Right forelimb (tissue), 1 donor: ENCODE data around the gene NCOA1.
"Not testable (repeated sequence)": the region's sequence is repeated elsewhere in the genome, so short reads cannot be mapped to it uniquely, and the experiment has no call there.

Experiments
- DNase-seq: peaks from one replicate; pipeline ENCODE4 v3.0.0-alpha.2; 2018

NCOA1 gene

DNA sequence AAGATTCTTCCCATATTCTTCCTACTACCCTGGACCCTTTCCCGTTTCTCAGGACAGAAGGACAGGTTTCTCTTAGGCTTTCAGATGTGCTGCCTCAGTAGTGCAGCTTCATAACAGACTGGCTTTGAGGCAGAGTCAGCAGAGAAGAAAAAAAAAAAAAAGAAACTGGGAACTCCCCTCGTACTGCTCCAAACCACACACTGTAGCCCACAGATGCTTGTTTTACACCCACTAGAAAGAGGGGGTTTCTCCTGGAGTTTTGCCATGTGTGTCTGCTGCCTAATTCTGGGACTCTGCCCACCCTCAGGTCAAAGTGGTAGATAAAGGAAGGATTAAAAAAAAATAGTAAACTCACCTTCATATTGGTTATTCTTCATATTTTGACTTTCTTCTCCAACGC is 95.9 kb downstream of the NCOA1 start:
- no peak for DNase-seq

GRCh38 chr2:24588294-24588693 is 97.2 kb downstream of the NCOA1 start:
- DNase-seq = no peak

DNA sequence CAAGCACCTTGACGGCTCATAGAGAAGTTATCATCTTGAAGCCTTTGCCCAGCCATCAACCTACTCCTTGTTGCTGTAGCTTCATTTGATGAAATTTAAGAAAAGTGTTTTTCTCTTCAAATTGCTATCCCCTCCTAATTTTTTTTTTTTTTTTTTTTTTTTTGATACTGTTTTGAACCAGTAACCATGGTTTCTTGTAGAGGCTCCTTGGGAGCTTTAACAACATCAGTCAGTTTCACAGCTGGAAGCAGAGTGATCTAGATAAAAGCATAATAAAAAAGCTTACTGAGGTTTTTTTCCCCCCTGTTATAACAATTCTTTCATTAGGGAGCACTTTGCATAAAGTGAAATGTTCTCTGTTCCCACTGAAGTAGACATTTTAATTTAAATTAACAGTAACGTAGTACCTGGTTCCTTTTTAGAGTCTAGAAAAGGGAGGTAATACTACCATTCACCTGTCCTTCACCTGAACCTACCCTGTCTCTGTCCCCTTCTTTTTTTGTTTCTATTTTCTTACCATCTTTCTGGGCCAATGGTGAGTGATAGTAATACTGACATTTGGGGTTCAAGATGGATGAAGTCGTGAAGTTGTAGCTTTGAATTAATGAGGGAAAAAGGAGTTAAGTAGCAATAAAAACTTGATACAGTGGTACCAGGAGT is 101.5 kb downstream of the NCOA1 start:
- no peak for DNase-seq

- no peak for DNase-seq
Measured at GRCh38 chr2:24594283-24594682, 103.2 kb downstream of the NCOA1 start.

DNA sequence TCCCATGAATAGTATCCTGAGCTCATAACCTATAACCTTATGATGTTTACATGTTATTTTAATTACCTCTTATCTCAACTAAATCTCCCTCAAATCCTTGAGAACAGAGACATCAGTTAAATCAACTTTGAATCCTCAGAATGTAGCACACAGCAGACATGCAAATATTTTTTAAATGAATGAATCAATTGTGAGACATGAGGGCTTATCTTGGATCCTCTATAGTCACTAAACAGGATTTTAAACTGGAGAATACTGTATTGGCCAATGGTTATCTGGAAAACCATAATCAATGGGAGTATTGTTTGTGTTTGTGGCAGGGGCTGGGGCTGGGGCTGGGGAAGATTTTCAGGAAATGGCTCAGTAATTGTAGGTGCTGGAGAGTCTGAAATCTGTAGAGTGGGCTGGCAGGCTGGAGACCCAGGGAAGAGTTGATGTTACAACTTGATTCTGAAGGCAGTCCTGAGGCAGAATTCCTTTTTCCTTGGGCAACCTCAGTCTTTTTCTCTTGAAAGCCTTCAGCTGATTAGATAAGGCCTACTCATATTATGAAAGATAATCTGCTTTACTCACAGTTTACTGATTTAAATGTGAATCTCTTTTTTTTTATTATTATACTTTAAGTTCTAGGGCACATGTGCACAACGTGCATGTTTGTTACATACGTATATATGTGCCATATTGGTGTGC is 106.3 kb downstream of the NCOA1 start:
- DNase-seq = no peak

GRCh38 chr2:24600140-24600539 is 109.1 kb downstream of the NCOA1 start:
- DNase-seq = not testable (repeated sequence)

DNA sequence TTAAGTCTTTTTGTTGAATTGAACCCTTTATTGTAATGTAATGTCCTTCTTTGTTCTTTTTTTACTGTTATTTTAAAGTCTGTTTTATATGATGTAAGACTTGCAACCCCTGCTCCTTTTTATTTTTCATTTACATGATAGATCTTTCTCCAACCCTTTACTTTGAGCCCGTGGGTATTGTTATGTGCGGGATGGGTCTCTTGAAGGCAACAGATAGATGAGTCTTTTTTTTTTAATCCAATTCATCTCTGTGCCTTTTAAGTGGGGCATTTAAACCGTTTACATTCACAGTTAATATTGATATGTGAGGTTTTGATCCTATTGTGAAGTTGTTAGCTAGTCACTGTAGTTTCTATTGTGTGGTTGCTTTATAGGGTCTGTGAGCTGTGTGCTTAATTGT is 120.6 kb downstream of the NCOA1 start:
- no peak for DNase-seq

- no peak for DNase-seq
Measured at GRCh38 chr2:24613154-24613814, 122.2 kb downstream of the NCOA1 start.

DNA sequence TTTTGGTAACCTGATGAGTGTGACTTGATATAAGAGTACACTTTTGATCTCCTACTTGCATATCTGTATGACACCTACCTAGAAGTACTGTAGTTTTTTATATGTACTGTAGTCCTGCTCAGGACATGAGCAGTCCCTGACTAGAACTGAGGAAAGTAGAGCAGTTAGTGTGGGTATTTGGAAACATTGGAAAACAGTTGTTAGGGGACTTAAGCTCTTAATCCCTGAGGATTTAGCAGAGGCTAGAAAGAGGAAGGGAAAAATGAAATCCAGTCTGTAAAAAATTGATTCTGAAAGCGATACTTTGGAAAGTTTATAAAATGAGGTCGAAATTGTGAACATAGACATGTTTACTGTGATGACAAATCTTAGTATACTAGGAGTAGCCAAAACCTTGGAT is 125.6 kb downstream of the NCOA1 start:
- no peak for DNase-seq

DNA sequence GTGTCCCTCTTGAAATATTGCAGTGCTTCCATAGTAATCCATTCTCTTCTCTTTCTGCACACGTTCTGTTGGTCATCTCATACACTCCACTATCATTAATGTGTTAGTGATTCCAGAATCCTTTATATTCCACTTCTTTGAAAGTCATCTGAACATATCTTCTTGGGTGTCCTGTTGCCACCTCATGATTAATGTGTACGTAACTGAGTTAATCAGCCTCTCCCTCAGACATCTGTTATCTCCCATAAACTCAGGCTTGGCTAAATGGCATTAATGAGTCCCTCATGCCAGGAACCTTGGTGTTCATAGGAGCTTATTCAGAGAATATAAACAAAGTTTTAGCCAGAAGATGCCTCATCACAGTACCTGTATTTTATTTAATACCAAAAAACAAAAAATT is 126.4 kb downstream of the NCOA1 start:
- DNase-seq = no peak

- no peak for DNase-seq
Measured at GRCh38 chr2:24618144-24618543, 127.1 kb downstream of the NCOA1 start.

DNA sequence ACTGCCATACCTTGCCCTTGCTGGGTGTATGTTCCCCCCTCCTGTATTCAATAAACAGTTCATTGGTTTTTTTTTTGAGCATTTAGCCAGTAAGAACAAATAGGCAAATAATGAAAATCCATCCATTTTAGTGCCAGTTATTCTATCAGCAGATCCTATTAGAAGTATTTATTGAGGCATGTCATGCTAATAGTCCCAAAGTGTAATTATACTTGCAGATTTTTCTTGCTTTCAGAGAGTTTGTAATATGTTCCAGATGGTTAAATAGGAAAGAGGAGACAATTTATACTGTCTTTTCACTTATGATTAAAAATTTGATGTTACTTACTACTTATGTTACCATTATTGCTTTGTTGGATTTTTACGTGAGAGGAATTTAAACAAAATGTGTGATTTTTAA is 127.6 kb downstream of the NCOA1 start:
- no peak for DNase-seq

GRCh38 chr2:24620936-24621335 is 129.9 kb downstream of the NCOA1 start:
- no peak for DNase-seq

- no peak for DNase-seq
Measured at GRCh38 chr2:24621779-24622538, 130.9 kb downstream of the NCOA1 start.

DNA sequence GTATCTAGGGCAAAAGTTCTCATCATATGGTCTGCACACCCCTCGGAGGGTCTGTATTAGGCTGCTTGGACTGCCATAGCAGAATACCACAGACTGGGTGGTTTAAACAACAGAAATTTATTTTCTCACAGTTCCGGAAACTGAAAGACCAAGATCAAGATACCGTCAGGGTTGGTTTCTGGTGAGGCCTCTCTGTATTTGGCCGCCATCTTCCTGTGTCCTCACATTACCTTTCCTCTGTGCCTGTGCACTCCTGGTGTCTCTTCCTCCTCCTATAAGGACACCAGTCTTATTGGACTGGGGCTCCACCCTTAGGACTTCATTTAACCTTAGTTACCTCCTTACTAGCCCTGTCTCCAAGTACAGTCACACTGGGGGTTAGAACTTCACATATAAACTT is 132.5 kb downstream of the NCOA1 start:
- DNase-seq = no peak

- no peak for DNase-seq
Measured at GRCh38 chr2:24625728-24626127, 134.7 kb downstream of the NCOA1 start.

DNA sequence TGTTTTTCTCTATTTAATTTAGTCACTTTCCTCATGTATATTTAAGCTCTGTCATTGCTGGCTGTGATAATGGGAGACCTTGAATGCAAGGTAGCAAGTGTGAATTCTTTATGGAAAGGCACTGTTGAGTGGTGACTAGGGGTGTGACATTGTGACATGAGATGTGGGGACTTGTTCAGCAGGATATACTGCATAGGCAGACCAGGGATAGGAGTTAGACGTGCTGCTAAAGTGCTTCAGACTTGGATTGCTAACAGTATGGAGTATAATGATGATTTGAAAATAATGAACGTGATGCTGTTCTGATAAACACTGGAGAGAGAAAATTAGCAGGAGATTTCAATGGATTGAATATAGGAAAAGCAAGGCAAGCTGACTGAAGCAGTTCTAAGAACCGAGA is 135.1 kb downstream of the NCOA1 start:
- DNase-seq = no peak

DNA sequence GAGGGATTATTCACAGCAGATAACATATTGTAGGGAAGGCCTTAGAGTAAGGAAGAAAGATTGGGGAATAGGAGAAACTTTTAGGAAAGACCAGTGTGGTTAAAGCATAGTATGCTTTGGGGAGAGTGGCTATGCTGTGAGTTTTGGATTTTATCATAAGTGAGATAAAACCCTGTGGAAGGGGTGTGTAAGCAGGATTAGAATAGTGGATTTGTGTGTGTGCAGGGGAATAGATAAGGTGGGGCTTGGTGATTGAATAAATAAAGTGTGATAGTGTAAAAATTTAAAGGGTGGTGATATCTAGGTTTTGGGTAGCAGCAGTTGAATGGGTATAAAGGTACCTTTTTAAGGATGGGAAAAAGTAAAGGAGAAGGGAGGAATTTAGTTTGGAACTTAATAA is 137.7 kb downstream of the NCOA1 start:
- DNase-seq = no peak

GRCh38 chr2:24632172-24632571 is 141.1 kb downstream of the NCOA1 start:
- no peak for DNase-seq

DNA sequence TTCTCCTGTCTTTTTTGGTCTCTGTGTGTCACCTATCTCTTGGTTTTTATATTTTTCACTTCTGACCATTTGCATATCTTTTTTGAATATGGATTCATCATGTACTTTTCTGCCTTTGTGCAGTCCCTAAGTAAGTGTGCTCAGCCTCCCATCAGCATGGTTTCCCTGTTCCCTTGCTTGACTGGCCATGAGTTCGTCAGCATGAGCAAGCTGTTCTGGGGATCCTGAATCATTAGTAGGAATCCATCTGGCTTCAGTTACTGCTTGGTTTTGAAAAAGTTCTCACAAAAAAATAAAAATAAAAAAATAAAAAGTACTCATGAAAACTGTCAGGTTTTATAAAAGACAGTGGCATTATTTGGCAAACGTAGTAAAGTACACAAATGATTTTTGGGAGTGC is 144.1 kb downstream of the NCOA1 start:
- no peak for DNase-seq

GRCh38 chr2:24638568-24638967 is 147.5 kb downstream of the NCOA1 start:
- DNase-seq = no peak

DNA sequence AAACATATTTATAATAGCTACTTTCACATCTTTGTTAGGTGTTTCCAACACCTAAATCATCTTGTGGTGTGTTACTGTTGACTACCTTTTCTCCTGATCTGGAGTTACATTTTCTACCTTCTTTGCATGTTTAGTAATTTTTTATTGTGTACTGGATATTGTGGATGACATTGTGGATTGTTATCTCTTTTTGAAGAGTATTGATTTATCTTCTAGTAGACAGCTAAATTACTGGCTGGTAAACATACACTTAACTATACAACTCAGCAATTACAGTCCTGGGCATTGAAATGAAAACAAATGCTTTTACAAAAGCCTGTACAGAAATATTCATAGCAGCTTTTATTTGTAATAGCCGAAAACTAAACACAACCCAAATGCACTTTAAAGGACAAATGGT is 151.3 kb downstream of the NCOA1 start:
- no peak for DNase-seq

DNA sequence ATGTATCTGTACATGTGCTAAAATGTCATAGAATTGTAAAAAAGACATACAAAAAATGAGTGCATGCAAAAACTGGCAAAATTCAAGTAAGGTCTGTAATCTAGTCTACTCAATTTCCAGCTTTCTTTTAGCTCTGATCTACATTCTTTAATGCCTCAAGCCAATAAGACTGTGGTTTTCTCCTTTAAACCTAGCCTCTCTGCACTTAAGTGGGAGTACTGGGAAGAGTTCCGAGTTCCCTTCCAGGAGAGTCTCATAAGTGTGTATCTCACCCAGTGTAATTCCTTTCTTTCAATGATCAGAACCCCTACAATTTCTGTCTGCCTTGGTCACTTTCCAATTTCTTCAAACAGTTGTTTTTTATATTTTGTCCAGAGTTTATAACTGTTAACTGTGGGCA is 152.0 kb downstream of the NCOA1 start:
- DNase-seq = no peak

DNA sequence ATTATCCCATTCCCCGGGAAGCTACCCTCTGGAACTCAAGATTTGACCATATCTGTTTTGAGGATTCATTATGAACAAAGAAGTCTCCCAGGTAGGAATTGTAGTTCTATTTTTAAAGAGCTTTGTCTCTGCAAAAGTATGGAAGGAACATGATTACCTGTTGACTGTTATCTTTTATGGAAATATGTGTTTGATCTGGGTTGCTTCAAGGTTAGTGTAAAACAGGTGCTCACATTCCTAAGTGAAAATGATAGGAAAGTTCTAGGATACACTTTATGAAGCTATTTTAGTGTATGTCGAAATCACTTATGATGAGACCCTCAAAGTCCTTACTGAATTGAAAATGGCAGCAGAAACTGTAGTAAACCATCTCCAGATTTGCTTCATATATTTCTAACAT is 153.0 kb downstream of the NCOA1 start:
- no peak for DNase-seq
